D721Med (cell line): Measurements from ENCODE around the gene NDOR1.

Experiments used
- DNase-seq: peaks from one replicate; pipeline ENCODE4 v3.0.0; 2011; ENCODE audit warnings: low spot score; ENCODE audit not compliant: insufficient read length
- FAIRE-seq: peaks from 2 replicates; lab custom pipeline; 2011; peaks lifted over from hg19 to GRCh38; lab: Jason Lieb, UNC
- TF ChIP-seq, protein P1 (sequence below): IDR thresholded peaks from 2 replicates; pipeline ENCODE4 v1.5.1; 2012; ENCODE audit warnings: mild to moderate bottlenecking, control low read depth; ENCODE audit not compliant: insufficient read depth; ENCODE audit errors: missing control alignments

NDOR1 gene

GRCh38 chr9:137191691-137192447 lies 13.6 kb upstream of the NDOR1 start:
- TF ChIP-seq, protein P1, sequence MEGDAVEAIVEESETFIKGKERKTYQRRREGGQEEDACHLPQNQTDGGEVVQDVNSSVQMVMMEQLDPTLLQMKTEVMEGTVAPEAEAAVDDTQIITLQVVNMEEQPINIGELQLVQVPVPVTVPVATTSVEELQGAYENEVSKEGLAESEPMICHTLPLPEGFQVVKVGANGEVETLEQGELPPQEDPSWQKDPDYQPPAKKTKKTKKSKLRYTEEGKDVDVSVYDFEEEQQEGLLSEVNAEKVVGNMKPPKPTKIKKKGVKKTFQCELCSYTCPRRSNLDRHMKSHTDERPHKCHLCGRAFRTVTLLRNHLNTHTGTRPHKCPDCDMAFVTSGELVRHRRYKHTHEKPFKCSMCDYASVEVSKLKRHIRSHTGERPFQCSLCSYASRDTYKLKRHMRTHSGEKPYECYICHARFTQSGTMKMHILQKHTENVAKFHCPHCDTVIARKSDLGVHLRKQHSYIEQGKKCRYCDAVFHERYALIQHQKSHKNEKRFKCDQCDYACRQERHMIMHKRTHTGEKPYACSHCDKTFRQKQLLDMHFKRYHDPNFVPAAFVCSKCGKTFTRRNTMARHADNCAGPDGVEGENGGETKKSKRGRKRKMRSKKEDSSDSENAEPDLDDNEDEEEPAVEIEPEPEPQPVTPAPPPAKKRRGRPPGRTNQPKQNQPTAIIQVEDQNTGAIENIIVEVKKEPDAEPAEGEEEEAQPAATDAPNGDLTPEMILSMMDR: no peak
- no peak for DNase-seq
- no peak for FAIRE-seq

GRCh38 chr9:137192448-137192780 lies 13.1 kb upstream of the NDOR1 start:
- FAIRE-seq (no peak), DNase-seq (no peak)
- TF ChIP-seq, protein P1: no peak

DNA sequence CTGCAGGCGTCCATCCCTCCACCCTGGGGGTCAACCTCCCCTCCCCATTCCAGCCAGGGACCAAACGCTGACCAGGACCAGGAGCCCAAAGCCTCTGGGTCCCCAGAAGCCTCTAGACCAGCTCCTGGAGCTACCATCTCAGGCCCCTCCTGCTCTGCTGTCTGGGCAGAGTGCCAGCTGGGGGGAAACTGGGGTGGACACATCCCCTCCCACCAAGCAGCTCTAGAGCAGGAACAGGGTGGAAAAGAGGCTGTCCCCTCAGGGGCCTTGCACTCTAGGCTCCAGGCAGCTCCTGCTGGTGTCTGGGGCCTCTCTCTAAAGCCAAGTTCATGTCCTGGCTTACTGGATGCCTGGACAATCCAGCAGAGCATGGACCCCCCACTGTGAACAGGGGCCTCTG lies 12.6 kb upstream of the NDOR1 start:
- TF ChIP-seq, protein P1: no peak
- FAIRE-seq (no peak), DNase-seq (no peak)

DNA sequence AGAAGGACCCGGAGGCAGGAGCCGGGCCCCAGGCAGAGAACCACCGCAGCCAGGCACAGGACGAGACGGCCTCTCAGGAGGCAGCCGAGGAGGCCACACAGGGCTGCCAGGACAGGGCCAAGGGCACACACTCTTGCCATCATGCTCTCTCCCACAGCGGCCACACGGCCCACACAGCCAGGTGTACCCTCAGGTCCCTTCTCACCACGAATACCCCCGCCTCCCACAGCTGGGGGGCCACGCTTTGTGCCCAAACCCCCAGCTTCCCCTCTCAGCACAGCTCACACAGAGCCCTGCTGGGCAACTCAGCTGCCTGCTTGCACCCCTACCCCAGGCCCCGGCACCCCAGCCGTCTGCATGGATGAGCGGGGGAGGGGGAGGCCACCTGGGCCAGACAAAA lies 11.7 kb upstream of the NDOR1 start:
- FAIRE-seq (no peak), DNase-seq (no peak)
- TF ChIP-seq, protein P1: no peak

DNA sequence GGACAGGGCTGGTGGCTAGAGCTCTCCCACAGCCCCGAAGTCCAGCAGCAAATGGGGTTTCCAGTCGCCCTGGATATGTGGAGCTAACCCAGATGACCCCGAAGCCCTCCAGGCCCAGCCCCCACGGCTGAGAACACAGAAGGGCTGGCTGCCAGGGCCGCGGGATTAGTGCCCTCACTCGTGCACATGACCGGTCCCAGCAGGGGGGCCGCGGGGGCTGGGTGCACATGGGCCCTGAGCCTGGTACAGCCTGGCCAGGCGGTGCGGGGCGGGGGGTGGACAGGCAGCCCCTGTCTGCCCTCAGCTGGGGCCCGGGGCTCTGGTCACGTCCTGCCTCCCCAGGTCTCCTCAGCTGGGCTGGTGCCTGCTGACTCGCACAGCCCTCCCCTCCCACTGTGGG lies 11.1 kb upstream of the NDOR1 start:
- TF ChIP-seq, protein P1: no peak
- no peak for DNase-seq
- FAIRE-seq: no peak

DNA sequence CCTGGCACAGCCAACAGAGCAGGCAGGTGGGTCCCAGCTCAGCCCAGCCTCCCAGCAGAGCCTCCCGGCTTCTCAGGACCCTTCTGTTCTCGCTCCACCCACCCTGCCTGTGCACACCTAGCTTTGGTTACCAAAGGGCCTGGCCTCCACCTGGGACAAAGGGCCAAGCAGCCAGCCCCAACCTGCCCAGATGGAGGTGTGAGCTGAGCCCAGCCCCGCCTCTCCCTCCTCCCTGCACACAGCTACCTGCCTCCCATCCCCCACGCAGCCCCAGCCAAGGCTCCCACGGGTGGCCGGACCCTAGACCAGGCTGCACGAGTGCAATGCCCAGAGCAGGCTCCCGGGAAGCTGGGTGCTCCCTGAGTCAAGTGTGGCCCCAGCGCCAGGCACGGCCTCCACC lies 10.6 kb upstream of the NDOR1 start:
- FAIRE-seq (no peak), DNase-seq (no peak)
- TF ChIP-seq, protein P1: no peak

DNA sequence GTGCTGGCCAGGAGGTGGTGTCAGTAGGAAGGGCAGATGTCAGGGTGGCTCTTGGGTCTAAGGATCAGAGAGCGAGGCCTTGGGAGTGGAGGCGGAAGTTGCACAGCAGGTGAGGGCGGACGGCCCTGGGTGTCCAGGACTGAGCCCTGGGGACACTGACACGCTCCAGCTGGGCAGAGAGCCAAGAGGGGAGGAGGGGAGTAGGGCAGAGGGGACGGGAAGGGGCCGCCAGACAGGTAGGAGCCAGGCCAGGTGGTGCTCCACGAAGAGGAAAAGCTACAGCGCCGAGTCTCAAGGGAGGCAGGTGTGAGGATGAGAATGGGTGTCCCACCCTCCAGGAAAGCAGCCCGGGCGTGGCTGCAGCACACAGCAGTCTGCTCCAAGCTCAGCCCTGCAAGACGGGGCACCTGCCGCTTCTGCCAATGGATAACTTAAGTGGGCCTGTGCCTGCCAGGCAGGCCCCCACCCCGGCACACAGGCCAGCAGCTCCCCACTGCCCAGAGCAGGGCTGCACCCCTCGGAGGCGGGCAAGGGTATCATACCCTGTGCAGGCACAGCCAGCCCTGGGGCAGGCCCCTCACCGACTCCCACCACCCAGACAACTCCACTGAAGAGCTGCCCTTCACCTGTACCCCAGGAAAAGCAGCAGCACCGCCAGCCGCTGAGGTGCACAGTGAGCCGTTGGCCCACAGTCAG lies 9.8 kb upstream of the NDOR1 start:
- TF ChIP-seq, protein P1: no peak
- no peak for DNase-seq
- no peak for FAIRE-seq
